Measurements from ENCODE around the gene PHF3. TPM values are rescaled to one million over a fixed set of nuclear protein-coding genes. Genes with fewer than 3 reads are reported as not detected.

Gene PHF3
- total RNA-seq, 1 experiment from 2014 or later, result 66.6 TPM

GRCh38 chr6:63764318-63764916, 128.8 kb downstream of the PHF3 start:
- Histone ChIP-seq H4K8ac (replicated peaks; ENCODE audit: insufficient read length, low read depth, low read length) (no peak overlapping the region), H3K79me2 (ENCODE audit: insufficient read depth, low read length) (no peaks in the 10 kb centered on the region), H2BK12ac (ENCODE audit: insufficient read length, low read depth, low read length) (no peak overlapping the region), H3K23me2 (ENCODE audit: insufficient read length, low read depth, low read length, poor library complexity, severe bottlenecking) (no peaks in the 10 kb centered on the region), H3K18ac (ENCODE audit: insufficient read length, low read depth, low read length) (no peak overlapping the region), H2BK120ac (ENCODE audit: low read depth, low read length, poor library complexity, severe bottlenecking) (no peak overlapping the region), H3T11ph (ENCODE audit: low read length) (no peak overlapping the region), H4K91ac (ENCODE audit: insufficient read length, low read depth, low read length) (no peak overlapping the region), H3K9ac (ENCODE audit: extremely low read depth, insufficient read length, low read length) (no peak overlapping the region), H2BK15ac (ENCODE audit: low read depth, low read length) (no peak overlapping the region), H3K14ac (ENCODE audit: insufficient read depth, low read length) (no peak overlapping the region), H3K4me2 (ENCODE audit: insufficient read depth, insufficient read length, low read length) (no peak overlapping the region), H3K4me1 (ENCODE audit: insufficient read depth, low read length) (no peaks in the 10 kb centered on the region), H3K27ac (ENCODE audit: insufficient read length, low read depth, low read length) (no peak overlapping the region), H3K23ac (ENCODE audit: insufficient read length, low read depth, low read length) (no peak overlapping the region), H3K79me1 (ENCODE audit: insufficient read depth, low read depth, low read length, poor library complexity, severe bottlenecking) (no peaks in the 10 kb centered on the region), H3K56ac (ENCODE audit: insufficient read length, low read depth, low read length) (no peak overlapping the region), H4K20me1 (ENCODE audit: control insufficient read depth, insufficient read depth, insufficient read length) (no peaks in the 10 kb centered on the region), H3K4ac (ENCODE audit: low read depth, low read length) (no peak overlapping the region), H2AFZ (ENCODE audit: low read length) (no peak overlapping the region), H2AK5ac (ENCODE audit: insufficient read length, low read length) (no peak overlapping the region), H3K9me3 (ENCODE audit: control insufficient read depth, low read depth, low read length) (no peaks in the 10 kb centered on the region), H2BK20ac (ENCODE audit: low read depth, low read length, poor library complexity, severe bottlenecking) (no peak overlapping the region), H4K5ac (ENCODE audit: insufficient read length, low read depth, low read length) (no peak overlapping the region), H3K27me3 (ENCODE audit: insufficient read depth, low read length) (no peaks in the 10 kb centered on the region), H2BK5ac (ENCODE audit: insufficient read length, low read length) (no peak overlapping the region)
- no peak for DNase-seq
- Mint-ChIP-seq H3K9me3 (peaks cover 5 to 7% of the 10 kb centered on the region in 2 experiments; a peak in 3 of 5 replicates), H3K27ac (no peak overlapping the region), H3K27me3 (ENCODE audit: low read depth) (no peaks in the 10 kb centered on the region; the same call in 1 of the 2 replicates), H3K4me3 (no peak overlapping the region), H3K4me1 (peaks cover 4% of the 10 kb centered on the region in 2 experiments), H3K36me3 (ENCODE audit: insufficient read depth in 1 of 3, low read depth in 3 of 3) (peaks cover 0 to 8% (median 0%) of the 10 kb centered on the region in 3 experiments; a peak in 1 of 7 replicates)
- WGBS (ENCODE audit: extremely low coverage, insufficient read length, low lambda C conversion rate), result no CpG with 5 or more reads among the region's 4 CpGs
- TF ChIP-seq CTCF (conservative IDR thresholded peaks at IDR 0.05), result peak; percentile 84

Other genes starting within 250 kb of the PHF3 start
- gene PTP4A1, start 63.3 kb upstream of the PHF3 start, total RNA-seq (2021), result 85.9 and 91.0 TPM in 2 replicates

Measured in H9 (cell line).